Testis (tissue), 2 donors: ENCODE measurements around the gene LUZP1.

Experiments used
- POLR2A ChIP-seq: fragments of 450-650 bp; IDR thresholded peaks from one replicate; pipeline ENCODE4 v1.6.1; 2017; ENCODE audit warnings: antibody characterized with exemption, mild to moderate bottlenecking, moderate library complexity
- TF ChIP-seq, protein P1 (sequence below), 3 experiments: fragments of 450-650 bp in 2 of 3; fragments of 200-600 bp in 1 of 3; sonication (generic) in 1 of 3; IDR thresholded peaks; one replicate each; pipeline ENCODE4 v1.5.1; 2016 to 2019; ENCODE audit warnings: antibody characterized with exemption in 3 of 3, mild to moderate bottlenecking in 2 of 3, moderate library complexity in 1 of 3

DNA sequence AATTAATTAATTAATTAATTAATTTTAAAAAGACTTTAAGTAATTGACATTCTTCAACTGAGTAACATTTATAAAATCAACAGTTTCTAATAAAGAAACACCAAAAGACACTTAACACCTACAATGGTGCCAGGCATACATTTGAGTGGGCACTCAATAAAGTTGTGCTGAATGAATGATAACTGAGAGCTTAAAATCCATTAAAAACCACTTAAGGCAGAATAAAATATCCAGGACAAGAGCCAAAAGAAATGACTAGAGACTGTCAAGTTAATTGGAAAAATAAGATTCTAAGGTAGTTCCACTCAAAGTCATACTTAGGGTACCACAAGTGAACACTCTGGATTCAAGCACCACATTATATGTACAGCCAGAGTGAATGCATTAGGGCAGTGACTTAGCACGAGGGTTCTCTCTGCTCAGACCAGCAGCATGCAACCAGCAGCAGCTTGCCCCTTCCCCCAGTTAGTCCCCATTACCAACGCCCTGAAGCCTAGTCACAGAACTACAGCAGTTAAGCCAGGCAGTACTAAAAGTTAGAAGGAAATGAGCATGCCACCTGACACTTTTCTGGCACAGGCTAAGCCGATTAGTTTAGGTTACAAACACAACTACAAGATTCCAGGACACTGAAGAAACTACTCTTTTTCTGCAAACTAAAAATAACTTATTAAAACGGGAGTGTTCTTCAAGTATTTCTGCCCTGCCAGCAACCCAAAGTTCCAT lies 46.5 kb downstream of the LUZP1 start:
- TF ChIP-seq, protein P1, sequence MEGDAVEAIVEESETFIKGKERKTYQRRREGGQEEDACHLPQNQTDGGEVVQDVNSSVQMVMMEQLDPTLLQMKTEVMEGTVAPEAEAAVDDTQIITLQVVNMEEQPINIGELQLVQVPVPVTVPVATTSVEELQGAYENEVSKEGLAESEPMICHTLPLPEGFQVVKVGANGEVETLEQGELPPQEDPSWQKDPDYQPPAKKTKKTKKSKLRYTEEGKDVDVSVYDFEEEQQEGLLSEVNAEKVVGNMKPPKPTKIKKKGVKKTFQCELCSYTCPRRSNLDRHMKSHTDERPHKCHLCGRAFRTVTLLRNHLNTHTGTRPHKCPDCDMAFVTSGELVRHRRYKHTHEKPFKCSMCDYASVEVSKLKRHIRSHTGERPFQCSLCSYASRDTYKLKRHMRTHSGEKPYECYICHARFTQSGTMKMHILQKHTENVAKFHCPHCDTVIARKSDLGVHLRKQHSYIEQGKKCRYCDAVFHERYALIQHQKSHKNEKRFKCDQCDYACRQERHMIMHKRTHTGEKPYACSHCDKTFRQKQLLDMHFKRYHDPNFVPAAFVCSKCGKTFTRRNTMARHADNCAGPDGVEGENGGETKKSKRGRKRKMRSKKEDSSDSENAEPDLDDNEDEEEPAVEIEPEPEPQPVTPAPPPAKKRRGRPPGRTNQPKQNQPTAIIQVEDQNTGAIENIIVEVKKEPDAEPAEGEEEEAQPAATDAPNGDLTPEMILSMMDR (IDR thresholded peaks at IDR 0.05) = no peak
- TF ChIP-seq POLR2A = no peak
